HepG2 (cell line): ENCODE measurements around the gene ID4. TPM values are rescaled to one million over a fixed set of nuclear protein-coding genes. Genes with fewer than 3 reads are reported as not detected.

Experiments used
- ATAC-seq: fragments of 200-7000 bp; cut with Tn5 transposase; 3 replicates; pipeline ENCODE4 v1.9.1; 2020; ENCODE audit warnings: mild to moderate bottlenecking, moderate library complexity
- BruUV-seq: library from RNA; stranded (reverse); fragments of 400-500 nt; replicated peaks from 2 replicates; lab custom pipeline; 2021; lab: Mats Ljungman, UMichigan
- CTCF ChIA-PET: fragments of 300-600 bp; formaldehyde crosslinking; extraction: SDS; loops from one replicate; lab custom pipeline; 2021; ENCODE audit warnings: low total read pairs, inconsistent platforms, low intra/inter-chr PET ratio; lab: Yijun Ruan, JAX
- POLR2A ChIA-PET: fragments of 350-600 bp; sonication (Branson Sonifier 250); formaldehyde crosslinking; loops from one replicate; lab custom pipeline; 2020; ENCODE audit warnings: antibody characterized with exemption, inconsistent platforms; lab: Yijun Ruan, JAX
- DNase-seq: peaks from one replicate; pipeline ENCODE4 v3.0.0-alpha.2; 2015; ENCODE audit warnings: low spot score
- FAIRE-seq: peaks from 3 replicates; lab custom pipeline; 2011; peaks lifted over from hg19 to GRCh38; lab: Jason Lieb, UNC
- H2AFZ ChIP-seq: one replicate; pipeline ENCODE4 v1.6.1; 2011; ENCODE audit warnings: low read length, inconsistent platforms
- H3K27ac ChIP-seq: fragments of 300-600 bp; 3 replicates; pipeline ENCODE4 v1.8.0; 2011; ENCODE audit warnings: mixed run types, mild to moderate bottlenecking, mixed read lengths, low read length, inconsistent platforms; ENCODE audit not compliant: insufficient read depth; ENCODE audit errors: extremely low read length
- H3K27me3 ChIP-seq, 2 experiments: fragments of 200-600 bp in 1 of 2; 2 replicates in 1 of 2; 3 replicates in 1 of 2; pipeline versions ENCODE4 v1.6.0 to v1.8.0; 2011; ENCODE audit warnings: low read length in 2 of 2, mild to moderate bottlenecking in 2 of 2, moderate library complexity in 2 of 2, inconsistent platforms in 1 of 2; ENCODE audit not compliant: insufficient read depth in 2 of 2, control insufficient read depth in 1 of 2
- H3K36me3 ChIP-seq, 2 experiments: fragments of 200-600 bp in 1 of 2; replicated peaks in 1 of 2; 2 replicates in 1 of 2; 3 replicates in 1 of 2; pipeline versions ENCODE4 v1.5.1 to v1.8.0; 2011; ENCODE audit warnings: low read length in 2 of 2, inconsistent platforms in 1 of 2; ENCODE audit not compliant: insufficient read depth in 2 of 2, control insufficient read depth in 1 of 2
- H3K4me1 ChIP-seq: 2 replicates; pipeline ENCODE4 v1.5.1; 2012; ENCODE audit warnings: low read length, inconsistent platforms; ENCODE audit not compliant: insufficient read depth
- H3K4me2 ChIP-seq: 2 replicates; pipeline ENCODE4 v1.6.0; 2011; ENCODE audit warnings: low read depth, low read length, inconsistent platforms
- H3K4me3 ChIP-seq, 3 experiments: fragments of 200-600 bp in 1 of 3; sonication (generic), shearing (Covaris generic) in 1 of 3; replicated peaks in 1 of 3; 2 replicates each; pipeline ENCODE4 v1.5.1; 2011 to 2016; ENCODE audit warnings: low read length in 3 of 3, inconsistent platforms in 2 of 3, low read depth in 2 of 3, mild to moderate bottlenecking in 2 of 3, control low read depth in 1 of 3, mixed read lengths in 1 of 3; ENCODE audit not compliant: insufficient read depth in 1 of 3
- H3K79me2 ChIP-seq: one replicate; pipeline ENCODE4 v1.6.1; 2011; ENCODE audit warnings: low read length, inconsistent platforms; ENCODE audit not compliant: insufficient read depth
- H3K9ac ChIP-seq: 2 replicates; pipeline ENCODE4 v1.6.0; 2011; ENCODE audit warnings: mild to moderate bottlenecking, low read depth, low read length, inconsistent platforms; ENCODE audit not compliant: insufficient read depth
- H3K9me3 ChIP-seq: 2 replicates; pipeline ENCODE4 v1.5.1; 2012; ENCODE audit warnings: mild to moderate bottlenecking, low read length
- H4K20me1 ChIP-seq: 2 replicates; pipeline ENCODE4 v1.6.0; 2011; ENCODE audit warnings: inconsistent platforms, mild to moderate bottlenecking, low read length, moderate library complexity; ENCODE audit not compliant: insufficient read depth
- GABPA ChIP-seq, 2 experiments: IDR thresholded peaks; 2 replicates each; pipeline ENCODE4 v1.6.1; 2011 to 2016; ENCODE audit warnings: low read depth in 2 of 2, low read length in 1 of 2, missing biosample characterization in 1 of 2, missing genetic modification characterization in 1 of 2
- HNRNPLL ChIP-seq: fragments of 200-400 bp; formaldehyde crosslinking; IDR thresholded peaks from 2 replicates; pipeline ENCODE4 v1.6.1; 2017; ENCODE audit warnings: mild to moderate bottlenecking, low read depth, low read length; ENCODE audit not compliant: poor library complexity, severe bottlenecking
- NFYB ChIP-seq: sonication (generic); formaldehyde crosslinking; IDR thresholded peaks from 2 replicates; pipeline ENCODE4 v1.4.0; 2020; ENCODE audit warnings: missing genetic modification reagents
- NPAS2 ChIP-seq: sonication (generic); formaldehyde crosslinking; IDR thresholded peaks from 2 replicates; pipeline ENCODE4 v1.8.0; 2022; ENCODE audit warnings: mild to moderate bottlenecking, missing genetic modification reagents, borderline replicate concordance
- SCMH1 ChIP-seq: sonication (generic); formaldehyde crosslinking; IDR thresholded peaks from 2 replicates; pipeline ENCODE4 v1.9.0; 2021; ENCODE audit warnings: missing genetic modification reagents, mild to moderate bottlenecking, borderline replicate concordance
- ZNF3 ChIP-seq: IDR thresholded peaks from 2 replicates; pipeline ENCODE4 v1.7.0; 2017; ENCODE audit warnings: inconsistent platforms
- ZNF484 ChIP-seq: sonication (generic); formaldehyde crosslinking; IDR thresholded peaks from 2 replicates; pipeline ENCODE4 v1.5.1; 2020; ENCODE audit warnings: mild to moderate bottlenecking, low read depth, missing genetic modification reagents, borderline replicate concordance
- WGBS: methylation state at CpG from one replicate; pipeline ENCODE4 v1.1.6; 2017; ENCODE audit warnings: low lambda C conversion rate; 5-methylcytosine and 5-hydroxymethylcytosine counted together
- in situ Hi-C: cut with HindIII; loops from 2 replicates; pipeline ENCODE4 v1.10.0; 2017; ENCODE audit warnings: low pct_unique_long_range_greater_than_20kb; ENCODE audit not compliant: extremely low pct_ligation_motif_present
- intact Hi-C: fragments of 100-400 bp; cut with micrococcal nuclease; formaldehyde crosslinking; loops from one replicate; pipeline ENCODE4 v1.10.0; 2022; ENCODE audit not compliant: unreplicated experiment
- polyA plus RNA-seq, 8 experiments: library from polyadenylated mRNA; depleted of rRNA in 3 of 8; stranded (reverse) in 7 of 8; unstranded in 1 of 8; fragments of >200 nt; fragmentation: Illumina TruSeq in 4 of 8; extraction: Trizol in 4 of 8; gene quantifications; 2 replicates each; pipeline versions ENCODE4 v1.2.1 to v1.2.3, GENCODE V29; 2011 to 2016; ENCODE audit warnings: low read depth in 4 of 8, missing spikeins in 1 of 8, mixed read lengths in 1 of 8; ENCODE audit not compliant: insufficient read depth in 1 of 8
- total RNA-seq, 5 experiments: library from RNA; depleted of rRNA; stranded (reverse); fragments of >200 nt; fragmentation: Illumina TruSeq; extraction: Trizol; gene quantifications; 2 replicates each; pipeline ENCODE4 v1.2.3, GENCODE V29; 2016; ENCODE audit warnings: low read depth in 1 of 5
- TF ChIP-seq, protein P1 (sequence below): sonication (generic); formaldehyde crosslinking; IDR thresholded peaks from 2 replicates; pipeline ENCODE4 v1.8.0; 2023; ENCODE audit warnings: mild to moderate bottlenecking, missing genetic modification reagents
- TF ChIP-seq, protein P2 (sequence below): sonication (generic); formaldehyde crosslinking; IDR thresholded peaks from 2 replicates; pipeline ENCODE4 v1.5.0; 2020; ENCODE audit warnings: missing genetic modification reagents

The ID4 gene
- total and polyA plus RNA-seq, 2 of the 13 experiments (the other 11 are each of a cell fraction or from before 2014, with no cell fraction given), result 0.20 to 0.44 TPM

DNA sequence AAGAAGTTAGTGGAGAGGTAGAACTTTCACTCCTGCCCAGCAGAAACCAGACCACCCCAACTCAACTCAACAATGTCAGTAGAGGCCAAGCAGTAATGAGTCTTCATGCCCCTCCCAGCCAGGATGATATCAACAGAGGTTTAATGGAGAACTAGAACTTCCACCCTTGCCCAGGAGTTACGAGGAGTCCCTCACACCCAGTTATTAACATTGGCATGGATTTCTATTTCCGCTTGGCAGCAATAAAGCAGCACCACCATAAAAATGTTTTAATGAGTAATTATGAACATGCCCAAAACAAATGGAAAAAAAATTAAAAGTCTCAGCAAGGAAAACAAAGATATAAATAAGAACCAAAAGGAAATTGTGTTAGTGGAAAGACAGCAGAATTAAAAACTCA, 40.7 kb upstream of the ID4 start:
- intact Hi-C loops, result no loop called here
- TF ChIP-seq HNRNPLL (no peak), SCMH1 (CRISPR knock-in tag) (no peak), ZNF484 (CRISPR knock-in tag) (no peak), NPAS2 (CRISPR knock-in tag) (no peak), ZNF3 (no peak), GABPA (IDR thresholded peaks at IDR 0.05; ENCODE audit: low read depth, low read length) (no peak), GABPA (CRISPR knock-in tag; IDR thresholded peaks at IDR 0.05; ENCODE audit: low read depth) (no peak), NFYB (no peak)
- TF ChIP-seq, protein P1, sequence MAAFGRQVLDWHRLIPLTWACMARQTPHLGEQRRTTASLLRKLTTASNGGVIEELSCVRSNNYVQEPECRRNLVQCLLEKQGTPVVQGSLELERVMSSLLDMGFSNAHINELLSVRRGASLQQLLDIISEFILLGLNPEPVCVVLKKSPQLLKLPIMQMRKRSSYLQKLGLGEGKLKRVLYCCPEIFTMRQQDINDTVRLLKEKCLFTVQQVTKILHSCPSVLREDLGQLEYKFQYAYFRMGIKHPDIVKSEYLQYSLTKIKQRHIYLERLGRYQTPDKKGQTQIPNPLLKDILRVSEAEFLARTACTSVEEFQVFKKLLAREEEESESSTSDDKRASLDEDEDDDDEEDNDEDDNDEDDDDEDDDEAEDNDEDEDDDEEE (CRISPR knock-in tag), result no peak
- TF ChIP-seq, protein P2, sequence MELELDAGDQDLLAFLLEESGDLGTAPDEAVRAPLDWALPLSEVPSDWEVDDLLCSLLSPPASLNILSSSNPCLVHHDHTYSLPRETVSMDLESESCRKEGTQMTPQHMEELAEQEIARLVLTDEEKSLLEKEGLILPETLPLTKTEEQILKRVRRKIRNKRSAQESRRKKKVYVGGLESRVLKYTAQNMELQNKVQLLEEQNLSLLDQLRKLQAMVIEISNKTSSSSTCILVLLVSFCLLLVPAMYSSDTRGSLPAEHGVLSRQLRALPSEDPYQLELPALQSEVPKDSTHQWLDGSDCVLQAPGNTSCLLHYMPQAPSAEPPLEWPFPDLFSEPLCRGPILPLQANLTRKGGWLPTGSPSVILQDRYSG (CRISPR knock-in tag), result no peak
- DNase-seq, result no peak
- H3K27ac ChIP-seq, result no peak overlapping the region
- POLR2A ChIA-PET, result no interaction called here
- no peaks in the 10 kb centered on the region for H3K4me1 ChIP-seq
- H3K79me2 ChIP-seq, result no peaks in the 10 kb centered on the region
- H3K9ac ChIP-seq, result no peak overlapping the region
- in situ Hi-C loops, result no loop called here
- no peaks in the 10 kb centered on the region for H3K27me3 ChIP-seq
- FAIRE-seq, result no peak
- no peaks in the 10 kb centered on the region for H3K36me3 ChIP-seq
- CTCF ChIA-PET, result no interaction called here
- no peak overlapping the region for H3K4me3 ChIP-seq
- no peak for ATAC-seq
- no peak overlapping the region for H3K4me2 ChIP-seq
- WGBS, result 54% methylated on average over 2 of the region's 2 CpGs
- no TSS peak for BruUV-seq
- no peaks in the 10 kb centered on the region for H4K20me1 ChIP-seq
- peaks cover 7% of the 10 kb centered on the region; the same call in 1 of the 2 replicates for H3K9me3 ChIP-seq
- no peak overlapping the region for H2AFZ ChIP-seq
